Measurements from ENCODE around the gene CTDSPL. TPM values are rescaled to one million over a fixed set of nuclear protein-coding genes. Genes with fewer than 3 reads are reported as not detected.

CTDSPL gene
- total RNA-seq, 1 donor from 2014 or later, result not detected

GRCh38 chr3:37910671-37911400, 49.2 kb downstream of the CTDSPL start:
- Mint-ChIP-seq H3K4me1 (no peaks in the 10 kb centered on the region), H3K4me3 (no peak overlapping the region), H3K9me3 (peaks cover 8% of the 10 kb centered on the region), H3K36me3 (ENCODE audit: low read depth) (no peaks in the 10 kb centered on the region), H3K27ac (no peak overlapping the region), H3K27me3 (peaks cover 21% of the 10 kb centered on the region)
- POLR2A ChIA-PET, result no interaction called here
- ATAC-seq (ENCODE audit: low read depth), result no peak
- DNase-seq, result no peak
- TF ChIP-seq CTCF (IDR thresholded peaks at IDR 0.05), result no peak
- CTCF ChIA-PET, result interaction anchor here (0.7 kb wide), 1 partner anchor 13 kb away, joined by 3 read pairs; no protein-coding TSS in a partner anchor
- intact Hi-C loops (cut with micrococcal nuclease), result no loop called here

GRCh38 chr3:37912052-37912733, 50.5 kb downstream of the CTDSPL start:
- ChIA-PET CTCF (no interaction called here), POLR2A (no interaction called here)
- Mint-ChIP-seq H3K4me3 (no peak overlapping the region), H3K27me3 (peaks cover 11% of the 10 kb centered on the region), H3K36me3 (ENCODE audit: low read depth) (no peaks in the 10 kb centered on the region), H3K4me1 (no peaks in the 10 kb centered on the region), H3K9me3 (peaks cover 8% of the 10 kb centered on the region), H3K27ac (no peak overlapping the region)
- intact Hi-C loops (cut with micrococcal nuclease), result no loop called here
- DNase-seq (no peak), ATAC-seq (ENCODE audit: low read depth) (no peak)
- no peak for TF ChIP-seq CTCF (IDR thresholded peaks at IDR 0.05)

GRCh38 chr3:37913522-37913921, 51.8 kb downstream of the CTDSPL start:
- H3K27ac Mint-ChIP-seq, result no peak overlapping the region
- DNase-seq, result no peak
- H3K9me3 Mint-ChIP-seq, result peaks cover 8% of the 10 kb centered on the region
- no peak for ATAC-seq (ENCODE audit: low read depth)
- no peaks in the 10 kb centered on the region for H3K4me1 Mint-ChIP-seq
- no peaks in the 10 kb centered on the region for H3K36me3 Mint-ChIP-seq (ENCODE audit: low read depth)
- POLR2A ChIA-PET, result no interaction called here
- H3K4me3 Mint-ChIP-seq, result no peak overlapping the region
- CTCF ChIA-PET, result no interaction called here
- TF ChIP-seq CTCF (IDR thresholded peaks at IDR 0.05), result no peak
- intact Hi-C loops (cut with micrococcal nuclease), result no loop called here
- H3K27me3 Mint-ChIP-seq, result peaks cover 3% of the 10 kb centered on the region

- no peaks in the 10 kb centered on the region for H3K4me1 Mint-ChIP-seq
- DNase-seq (no peak), ATAC-seq (ENCODE audit: low read depth) (no peak)
- peaks cover 8% of the 10 kb centered on the region for H3K9me3 Mint-ChIP-seq
- no peaks in the 10 kb centered on the region for H3K36me3 Mint-ChIP-seq (ENCODE audit: low read depth)
- intact Hi-C loops (cut with micrococcal nuclease), result no loop called here
- H3K27me3 Mint-ChIP-seq, result peaks cover 2% of the 10 kb centered on the region
- POLR2A ChIA-PET, result no interaction called here
- no peak overlapping the region for H3K27ac Mint-ChIP-seq
- H3K4me3 Mint-ChIP-seq, result no peak overlapping the region
- CTCF ChIA-PET, result no interaction called here
- TF ChIP-seq CTCF (IDR thresholded peaks at IDR 0.05), result no peak
Measured at GRCh38 chr3:37916685-37917084, 55.0 kb downstream of the CTDSPL start.

- peaks cover 8% of the 10 kb centered on the region for H3K9me3 Mint-ChIP-seq
- no peak overlapping the region for H3K27ac Mint-ChIP-seq
- DNase-seq (no peak), ATAC-seq (ENCODE audit: low read depth) (no peak)
- no peak for TF ChIP-seq CTCF (IDR thresholded peaks at IDR 0.05)
- H3K27me3 Mint-ChIP-seq, result peaks cover 2% of the 10 kb centered on the region
- no peaks in the 10 kb centered on the region for H3K4me1 Mint-ChIP-seq
- ChIA-PET POLR2A (no interaction called here), CTCF (no interaction called here)
- H3K4me3 Mint-ChIP-seq, result no peak overlapping the region
- intact Hi-C loops (cut with micrococcal nuclease), result no loop called here
- no peaks in the 10 kb centered on the region for H3K36me3 Mint-ChIP-seq (ENCODE audit: low read depth)
Measured at GRCh38 chr3:37918627-37919026, 56.9 kb downstream of the CTDSPL start.
